HL-60 (cell line): ENCODE data around the gene MYADML2.

ENCODE experiments used
- DNase-seq, 2 experiments: peaks; one replicate each; pipeline ENCODE4 v3.0.0-alpha.2; 2010 to 2020; ENCODE audit warnings: low read depth in 1 of 2, low spot score in 1 of 2
- H3K27ac ChIP-seq: fragments of 250-450 bp; sonication (Bioruptor Pico); replicated peaks from 2 replicates; pipeline ENCODE4 v1.5.1; 2020; ENCODE audit warnings: mild to moderate bottlenecking, moderate library complexity
- H3K27me3 ChIP-seq: fragments of 250-450 bp; sonication (Bioruptor Pico); 2 replicates; pipeline ENCODE4 v1.5.1; 2021; ENCODE audit warnings: mild to moderate bottlenecking, moderate library complexity; ENCODE audit not compliant: insufficient read depth, poor library complexity, severe bottlenecking
- H3K4me3 ChIP-seq: replicated peaks from 2 replicates; pipeline ENCODE4 v1.5.1; 2011; ENCODE audit warnings: mild to moderate bottlenecking, control low read depth, low read length; ENCODE audit not compliant: insufficient read depth
- CTCF ChIP-seq: IDR thresholded peaks from one replicate; pipeline ENCODE4 v1.5.1; 2011; ENCODE audit warnings: low read length, control low read depth, inconsistent platforms; ENCODE audit not compliant: insufficient read depth
- GABPA ChIP-seq: IDR thresholded peaks from 2 replicates; pipeline ENCODE4 v1.6.1; 2012; ENCODE audit warnings: low read depth
- POLR2AphosphoS5 ChIP-seq: IDR thresholded peaks from 2 replicates; pipeline ENCODE4 v1.6.1; 2012; ENCODE audit warnings: low read depth
- REST ChIP-seq: IDR thresholded peaks from 2 replicates; pipeline ENCODE4 v1.6.1; 2012; ENCODE audit warnings: low read depth; ENCODE audit not compliant: insufficient replicate concordance
- SPI1 ChIP-seq: IDR thresholded peaks from 2 replicates; pipeline ENCODE4 v1.6.1; 2012; ENCODE audit warnings: low read depth, mild to moderate bottlenecking, borderline replicate concordance

The MYADML2 gene

GRCh38 chr17:81973432-81973831 is 26.4 kb upstream of the MYADML2 start:
- TF ChIP-seq SPI1 = no peak
- TF ChIP-seq REST = no peak
- TF ChIP-seq GABPA = no peak
- DNase-seq = no peak
- Histone ChIP-seq H3K27ac (no peak overlapping the region), H3K4me3 (no peak overlapping the region), H3K27me3 (no peaks in the 10 kb centered on the region)

GRCh38 chr17:81968850-81969812 is 22.1 kb upstream of the MYADML2 start:
- Histone ChIP-seq H3K4me3 (no peak overlapping the region), H3K27ac (no peak overlapping the region), H3K27me3 (no peaks in the 10 kb centered on the region)
- TF ChIP-seq POLR2AphosphoS5 = no peak
- no peak for TF ChIP-seq SPI1
- TF ChIP-seq REST = no peak
- TF ChIP-seq CTCF = no peak
- no peak for TF ChIP-seq GABPA
- no peak for DNase-seq

- TF ChIP-seq SPI1 = no peak
- TF ChIP-seq CTCF = no peak
- no peak for TF ChIP-seq POLR2AphosphoS5
- no peak for TF ChIP-seq REST
- no peak for TF ChIP-seq GABPA
- Histone ChIP-seq H3K27ac (peak overlapping the region; percentile 69; the same call in 1 of the 2 replicates), H3K27me3 (no peaks in the 10 kb centered on the region), H3K4me3 (no peak overlapping the region)
- no peak for DNase-seq
Measured at GRCh38 chr17:81968396-81968745, 21.3 kb upstream of the MYADML2 start.
